Neural crest cell (in vitro differentiated cells): Measurements from ENCODE around the gene SLCO4C1. TPM values are rescaled to one million over a fixed set of nuclear protein-coding genes. Genes with fewer than 3 reads are reported as not detected.

ENCODE experiments used
- DNase-seq: peaks from one replicate; pipeline ENCODE4 v3.0.0; 2021; ENCODE audit warnings: low read depth, mixed read lengths, low spot score
- H3K27ac Mint-ChIP-seq: one replicate; pipeline ENCODE4 v1.8.0; 2021; ENCODE audit warnings: mild to moderate bottlenecking, mixed read lengths; ENCODE audit not compliant: unreplicated experiment
- H3K27me3 Mint-ChIP-seq: 2 replicates; pipeline ENCODE4 v1.8.0; 2021; ENCODE audit warnings: low read depth, mild to moderate bottlenecking, mixed read lengths
- H3K36me3 Mint-ChIP-seq: 2 replicates; pipeline ENCODE4 v1.8.0; 2021; ENCODE audit warnings: low read depth, mild to moderate bottlenecking, mixed read lengths
- H3K4me1 Mint-ChIP-seq: 2 replicates; pipeline ENCODE4 v1.8.0; 2021; ENCODE audit warnings: mixed read lengths
- H3K4me3 Mint-ChIP-seq: one replicate; pipeline ENCODE4 v1.8.0; 2021; ENCODE audit warnings: mild to moderate bottlenecking, mixed read lengths
- H3K9me3 Mint-ChIP-seq: 2 replicates; pipeline ENCODE4 v1.8.0; 2021; ENCODE audit warnings: mixed read lengths
- total RNA-seq: library from RNA; stranded (reverse); gene quantifications from 2 replicates; pipeline ENCODE4 v1.2.1, GENCODE V29; 2021
- TF ChIP-seq, protein P1 (sequence below): fragments of 200-600 bp; sonication (generic); conservative IDR thresholded peaks from 2 replicates; pipeline ENCODE4 v1.5.0; 2021; ENCODE audit warnings: antibody characterized with exemption, mild to moderate bottlenecking

Gene SLCO4C1
- total RNA-seq, 1 donor from 2014 or later = 3.9 TPM

DNA sequence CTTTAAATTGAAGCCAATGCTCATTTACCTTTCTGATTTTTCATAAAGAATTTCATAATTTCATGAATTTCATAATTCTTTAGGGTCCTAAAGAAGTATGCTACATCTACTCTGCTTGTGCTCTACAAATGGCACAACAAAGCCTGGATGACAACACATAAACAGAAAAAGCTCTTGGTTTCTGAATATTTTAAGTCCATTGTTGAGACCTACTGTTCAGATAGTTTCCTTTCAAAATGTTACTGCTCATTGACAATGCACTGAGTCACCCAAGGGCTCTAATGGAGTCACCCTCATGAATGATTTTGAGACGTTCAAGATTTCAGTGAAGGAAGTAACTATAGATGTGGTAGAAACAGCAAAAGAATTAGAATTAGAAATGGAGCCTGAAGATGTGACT lies 74.1 kb downstream of the SLCO4C1 start:
- H3K4me1 Mint-ChIP-seq = no peaks in the 10 kb centered on the region
- H3K36me3 Mint-ChIP-seq = peaks cover 4% of the 10 kb centered on the region
- H3K27me3 Mint-ChIP-seq = no peaks in the 10 kb centered on the region
- no peak overlapping the region for H3K27ac Mint-ChIP-seq
- no peak for DNase-seq
- no peak overlapping the region for H3K4me3 Mint-ChIP-seq
- H3K9me3 Mint-ChIP-seq = peaks cover 18% of the 10 kb centered on the region
- TF ChIP-seq, protein P1, sequence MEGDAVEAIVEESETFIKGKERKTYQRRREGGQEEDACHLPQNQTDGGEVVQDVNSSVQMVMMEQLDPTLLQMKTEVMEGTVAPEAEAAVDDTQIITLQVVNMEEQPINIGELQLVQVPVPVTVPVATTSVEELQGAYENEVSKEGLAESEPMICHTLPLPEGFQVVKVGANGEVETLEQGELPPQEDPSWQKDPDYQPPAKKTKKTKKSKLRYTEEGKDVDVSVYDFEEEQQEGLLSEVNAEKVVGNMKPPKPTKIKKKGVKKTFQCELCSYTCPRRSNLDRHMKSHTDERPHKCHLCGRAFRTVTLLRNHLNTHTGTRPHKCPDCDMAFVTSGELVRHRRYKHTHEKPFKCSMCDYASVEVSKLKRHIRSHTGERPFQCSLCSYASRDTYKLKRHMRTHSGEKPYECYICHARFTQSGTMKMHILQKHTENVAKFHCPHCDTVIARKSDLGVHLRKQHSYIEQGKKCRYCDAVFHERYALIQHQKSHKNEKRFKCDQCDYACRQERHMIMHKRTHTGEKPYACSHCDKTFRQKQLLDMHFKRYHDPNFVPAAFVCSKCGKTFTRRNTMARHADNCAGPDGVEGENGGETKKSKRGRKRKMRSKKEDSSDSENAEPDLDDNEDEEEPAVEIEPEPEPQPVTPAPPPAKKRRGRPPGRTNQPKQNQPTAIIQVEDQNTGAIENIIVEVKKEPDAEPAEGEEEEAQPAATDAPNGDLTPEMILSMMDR = no peak

- peaks cover 21% of the 10 kb centered on the region for H3K9me3 Mint-ChIP-seq
- TF ChIP-seq, protein P1 = no peak
- no peaks in the 10 kb centered on the region for H3K4me1 Mint-ChIP-seq
- no peak for DNase-seq
- H3K36me3 Mint-ChIP-seq = peaks cover 7% of the 10 kb centered on the region
- H3K27me3 Mint-ChIP-seq = no peaks in the 10 kb centered on the region
- no peak overlapping the region for H3K27ac Mint-ChIP-seq
- no peak overlapping the region for H3K4me3 Mint-ChIP-seq
Measured at GRCh38 chr5:102218159-102218558, 77.9 kb downstream of the SLCO4C1 start.

GRCh38 chr5:102216678-102217077 lies 79.4 kb downstream of the SLCO4C1 start:
- no peak overlapping the region for H3K27ac Mint-ChIP-seq
- H3K4me3 Mint-ChIP-seq = no peak overlapping the region
- peaks cover 15% of the 10 kb centered on the region for H3K9me3 Mint-ChIP-seq
- no peak for DNase-seq
- TF ChIP-seq, protein P1 = no peak
- H3K27me3 Mint-ChIP-seq = no peaks in the 10 kb centered on the region
- no peaks in the 10 kb centered on the region for H3K4me1 Mint-ChIP-seq
- peaks cover 7% of the 10 kb centered on the region for H3K36me3 Mint-ChIP-seq

DNA sequence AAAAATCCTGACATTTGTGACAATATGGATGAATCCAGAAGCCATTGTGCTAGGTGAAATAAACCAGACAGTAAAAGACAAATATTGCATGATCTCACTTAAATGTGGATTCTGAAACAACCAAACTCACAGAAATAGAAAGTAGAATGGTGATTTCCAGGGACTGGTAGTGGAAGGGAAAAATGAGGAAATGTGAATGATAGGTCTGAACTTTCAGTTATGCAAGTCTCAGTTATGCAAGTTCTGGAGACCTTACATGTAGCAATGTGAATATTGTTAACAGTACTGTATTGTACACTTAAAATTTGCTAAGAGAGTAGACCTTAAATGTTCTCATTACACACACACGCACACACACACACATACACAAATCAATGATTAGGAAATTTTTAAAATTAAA lies 84.9 kb downstream of the SLCO4C1 start:
- no peaks in the 10 kb centered on the region for H3K4me1 Mint-ChIP-seq
- TF ChIP-seq, protein P1 = no peak
- H3K9me3 Mint-ChIP-seq = peaks cover 2% of the 10 kb centered on the region
- H3K27me3 Mint-ChIP-seq = no peaks in the 10 kb centered on the region
- no peak overlapping the region for H3K27ac Mint-ChIP-seq
- no peak overlapping the region for H3K4me3 Mint-ChIP-seq
- peaks cover 3% of the 10 kb centered on the region for H3K36me3 Mint-ChIP-seq
- no peak for DNase-seq

DNA sequence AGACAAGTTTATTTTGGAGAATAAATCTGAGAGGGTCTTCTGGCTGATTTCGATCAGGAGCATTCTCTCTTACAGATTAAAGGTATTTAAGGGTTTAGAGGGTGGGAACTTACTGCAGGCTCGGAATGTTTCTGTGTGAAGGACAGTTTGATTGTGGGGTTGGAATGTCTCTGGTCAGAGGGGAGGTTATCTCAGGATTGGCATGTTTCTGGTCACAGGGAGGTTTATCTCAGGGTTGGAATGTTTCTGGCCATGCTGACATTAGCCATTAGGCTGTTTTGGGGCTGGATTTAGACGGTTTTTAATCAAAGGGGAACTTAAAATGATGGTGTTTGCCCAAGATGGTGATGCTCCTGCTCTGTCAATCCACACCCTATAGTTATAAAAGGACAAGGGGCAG lies 95.2 kb downstream of the SLCO4C1 start:
- H3K4me1 Mint-ChIP-seq = no peaks in the 10 kb centered on the region
- peaks cover 3% of the 10 kb centered on the region for H3K9me3 Mint-ChIP-seq
- H3K36me3 Mint-ChIP-seq = peaks cover 2% of the 10 kb centered on the region
- DNase-seq = no peak
- no peak overlapping the region for H3K27ac Mint-ChIP-seq
- H3K27me3 Mint-ChIP-seq = no peaks in the 10 kb centered on the region
- TF ChIP-seq, protein P1 = no peak
- no peak overlapping the region for H3K4me3 Mint-ChIP-seq

DNA sequence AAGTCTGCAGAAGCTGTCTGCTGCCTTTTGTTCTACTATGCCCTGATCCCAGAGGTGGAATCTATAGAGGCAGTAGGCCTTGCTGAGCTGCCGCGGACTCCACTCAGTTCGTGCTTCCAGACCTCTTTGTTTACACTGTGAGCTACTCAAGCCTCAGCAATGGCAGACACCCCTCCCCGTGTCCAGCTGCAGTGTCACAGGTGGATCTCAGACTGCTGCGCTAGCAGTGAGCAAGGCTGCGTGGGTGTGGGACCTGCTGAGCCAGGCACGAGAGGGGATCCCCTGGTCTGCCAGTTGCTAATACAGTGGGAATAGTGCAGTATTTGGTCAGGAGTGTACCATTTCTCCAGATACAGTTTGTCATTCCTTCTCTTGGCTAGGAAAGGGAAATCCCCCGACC lies 99.6 kb downstream of the SLCO4C1 start:
- DNase-seq = no peak
- no peak overlapping the region for H3K27ac Mint-ChIP-seq
- TF ChIP-seq, protein P1 = no peak
- no peak overlapping the region for H3K4me3 Mint-ChIP-seq
- H3K9me3 Mint-ChIP-seq = peaks cover 2% of the 10 kb centered on the region
- peaks cover 2% of the 10 kb centered on the region for H3K36me3 Mint-ChIP-seq
- H3K4me1 Mint-ChIP-seq = no peaks in the 10 kb centered on the region
- no peaks in the 10 kb centered on the region for H3K27me3 Mint-ChIP-seq
